Measurements from ENCODE around the gene ARL1. TPM values are rescaled to one million over a fixed set of nuclear protein-coding genes. Genes with fewer than 3 reads are reported as not detected.
"Not testable (repeated sequence)": the region's sequence is repeated elsewhere in the genome, so short reads cannot be mapped to it uniquely, and the experiment has no call there.

The ARL1 gene
- total RNA-seq, 1 experiment from 2014 or later: 71.9 TPM

DNA sequence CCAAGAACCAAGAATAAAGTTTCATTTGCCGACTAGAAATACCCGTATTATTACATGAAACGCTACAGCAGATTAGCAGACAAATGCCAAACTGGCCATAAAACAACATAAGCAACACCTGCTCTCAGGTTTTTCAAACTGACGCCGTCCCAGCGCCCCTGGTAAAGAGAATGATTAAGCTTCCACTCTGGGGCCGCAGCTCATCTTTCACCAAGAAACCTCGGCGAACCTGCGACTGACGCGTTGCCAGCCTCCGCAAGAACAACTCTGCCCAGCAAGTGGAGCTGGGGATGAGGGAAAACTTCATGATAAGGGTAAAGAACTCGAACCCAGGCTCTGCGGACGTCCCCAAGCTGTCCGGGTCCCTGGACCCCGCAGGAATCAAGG lies 530 bp downstream of the ARL1 start:
- Histone ChIP-seq H2AFZ (peak overlapping the region; percentile 97), H3K4me1 (replicated peaks; ENCODE audit: insufficient read depth) (peaks cover 26% of the 10 kb centered on the region), H3K9me3 (ENCODE audit: insufficient read depth, low read depth) (no peaks in the 10 kb centered on the region), H3K27ac (peak overlapping the region; percentile 95), H3K79me2 (ENCODE audit: low read depth) (peaks cover 47% of the 10 kb centered on the region), H3K4me3 (peak overlapping the region; percentile 100), H3F3A (ENCODE audit: insufficient read depth, low read depth) (peaks cover 24% of the 10 kb centered on the region), H3K36me3 (ENCODE audit: low read depth) (peaks cover 11% of the 10 kb centered on the region), H4K20me1 (ENCODE audit: insufficient read depth) (peaks cover 19% of the 10 kb centered on the region), H3K9me2 (ENCODE audit: insufficient read depth) (no peaks in the 10 kb centered on the region), H3K4me2 (peak overlapping the region; percentile 98), H3K27me3 (ENCODE audit: insufficient read depth, low read depth) (no peaks in the 10 kb centered on the region)
- TF ChIP-seq EZH2 (IDR thresholded peaks at IDR 0.05; ENCODE audit: low read depth): no peak
- TF ChIP-seq, protein P1, sequence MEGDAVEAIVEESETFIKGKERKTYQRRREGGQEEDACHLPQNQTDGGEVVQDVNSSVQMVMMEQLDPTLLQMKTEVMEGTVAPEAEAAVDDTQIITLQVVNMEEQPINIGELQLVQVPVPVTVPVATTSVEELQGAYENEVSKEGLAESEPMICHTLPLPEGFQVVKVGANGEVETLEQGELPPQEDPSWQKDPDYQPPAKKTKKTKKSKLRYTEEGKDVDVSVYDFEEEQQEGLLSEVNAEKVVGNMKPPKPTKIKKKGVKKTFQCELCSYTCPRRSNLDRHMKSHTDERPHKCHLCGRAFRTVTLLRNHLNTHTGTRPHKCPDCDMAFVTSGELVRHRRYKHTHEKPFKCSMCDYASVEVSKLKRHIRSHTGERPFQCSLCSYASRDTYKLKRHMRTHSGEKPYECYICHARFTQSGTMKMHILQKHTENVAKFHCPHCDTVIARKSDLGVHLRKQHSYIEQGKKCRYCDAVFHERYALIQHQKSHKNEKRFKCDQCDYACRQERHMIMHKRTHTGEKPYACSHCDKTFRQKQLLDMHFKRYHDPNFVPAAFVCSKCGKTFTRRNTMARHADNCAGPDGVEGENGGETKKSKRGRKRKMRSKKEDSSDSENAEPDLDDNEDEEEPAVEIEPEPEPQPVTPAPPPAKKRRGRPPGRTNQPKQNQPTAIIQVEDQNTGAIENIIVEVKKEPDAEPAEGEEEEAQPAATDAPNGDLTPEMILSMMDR (conservative IDR thresholded peaks at IDR 0.05): no peak
- intact Hi-C loops (cut with micrococcal nuclease; ENCODE audit: unreplicated experiment): loop anchor here (5.0 kb wide), 1 partner anchor 530 kb away; no protein-coding TSS in a partner anchor
- no TSS peak for BruUV-seq (replicated peaks)
- ChIA-PET POLR2A (ENCODE audit: unreplicated experiment) (interaction anchor here (0.6 to 0.7 kb wide), 2 partner anchors 22 to 128 kb away, joined by 4 to 6 read pairs; no protein-coding TSS in a partner anchor), CTCF (interaction anchor here (0.6 to 1.1 kb wide), 2 partner anchors 423 to 1404 kb away, joined by 3 to 4 read pairs; no protein-coding TSS in a partner anchor)
- peak in 1 of 2 experiments; percentile 37 for DNase-seq

DNA sequence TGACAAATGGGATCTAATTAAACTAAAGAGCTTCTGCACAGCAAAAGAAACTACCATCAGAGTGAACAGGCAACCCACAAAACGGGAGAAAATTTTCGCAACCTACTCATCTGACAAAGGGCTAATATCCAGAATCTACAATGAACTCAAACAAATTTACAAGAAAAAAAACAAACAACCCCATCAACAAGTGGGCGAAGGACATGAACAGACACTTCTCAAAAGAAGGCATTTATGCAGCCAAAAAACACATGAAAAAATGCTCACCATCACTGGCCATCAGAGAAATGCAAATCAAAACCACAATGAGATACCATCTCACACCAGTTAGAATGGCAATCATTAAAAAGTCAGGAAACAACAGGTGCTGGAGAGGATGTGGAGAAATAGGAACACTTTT lies 16.4 kb downstream of the ARL1 start:
- H2AFZ ChIP-seq; CTCF ChIA-PET; H3K4me1 ChIP-seq (replicated peaks; ENCODE audit: insufficient read depth); H4K20me1 ChIP-seq (ENCODE audit: insufficient read depth); H3K79me2 ChIP-seq (ENCODE audit: low read depth); BruUV-seq (replicated peaks); intact Hi-C loops (cut with micrococcal nuclease; ENCODE audit: unreplicated experiment); POLR2A ChIA-PET (ENCODE audit: unreplicated experiment); H3K27me3 ChIP-seq (ENCODE audit: insufficient read depth, low read depth); H3K9me3 ChIP-seq (ENCODE audit: insufficient read depth, low read depth); H3F3A ChIP-seq (ENCODE audit: insufficient read depth, low read depth); H3K27ac ChIP-seq; DNase-seq; H3K9me2 ChIP-seq (ENCODE audit: insufficient read depth); H3K4me3 ChIP-seq; H3K4me2 ChIP-seq: not testable (repeated sequence)
- H3K36me3 ChIP-seq (ENCODE audit: low read depth): peaks cover 34% of the 10 kb centered on the region

DNA sequence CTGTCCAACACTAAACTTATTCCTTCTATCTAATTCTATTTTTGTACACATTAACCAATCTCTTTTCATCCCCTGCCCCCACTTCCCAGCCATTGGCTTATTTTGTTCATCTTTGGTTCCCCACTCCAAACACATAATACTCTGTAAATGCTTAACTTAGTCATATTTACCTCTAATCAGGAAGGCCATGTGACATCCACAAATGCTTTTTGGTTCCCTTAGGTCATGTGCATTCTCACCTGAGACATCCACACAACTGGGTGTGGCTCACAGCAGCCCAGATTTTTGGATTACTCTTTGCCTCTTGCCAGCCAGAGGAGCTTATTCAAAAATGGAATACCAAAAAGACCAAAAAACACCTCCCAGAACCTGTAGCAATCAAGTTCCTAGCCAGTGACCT lies 28.4 kb downstream of the ARL1 start:
- BruUV-seq (replicated peaks): no TSS peak
- CTCF ChIA-PET: no interaction called here
- no peak overlapping the region for H3K4me3 ChIP-seq

More for the DNA sequence above, 28.4 kb downstream of the ARL1 start:
- no peak for DNase-seq
- intact Hi-C loops (cut with micrococcal nuclease; ENCODE audit: unreplicated experiment): no loop called here
- Histone ChIP-seq H3K36me3 (ENCODE audit: low read depth) (peaks cover 27% of the 10 kb centered on the region), H3F3A (ENCODE audit: insufficient read depth, low read depth) (no peaks in the 10 kb centered on the region), H4K20me1 (ENCODE audit: insufficient read depth) (no peaks in the 10 kb centered on the region), H3K27me3 (ENCODE audit: insufficient read depth, low read depth) (no peaks in the 10 kb centered on the region), H3K4me2 (no peak overlapping the region), H3K9me2 (ENCODE audit: insufficient read depth) (no peaks in the 10 kb centered on the region), H3K4me1 (replicated peaks; ENCODE audit: insufficient read depth) (no peaks in the 10 kb centered on the region), H2AFZ (no peak overlapping the region), H3K9me3 (ENCODE audit: insufficient read depth, low read depth) (no peaks in the 10 kb centered on the region), H3K79me2 (ENCODE audit: low read depth) (no peaks in the 10 kb centered on the region), H3K27ac (no peak overlapping the region)
- POLR2A ChIA-PET (ENCODE audit: unreplicated experiment): no interaction called here
- TF ChIP-seq EZH2 (IDR thresholded peaks at IDR 0.05; ENCODE audit: low read depth): no peak
- TF ChIP-seq, protein P1 (conservative IDR thresholded peaks at IDR 0.05): no peak
